MM.1S (cell line): Measurements from ENCODE around the gene POLG.

Source experiments
- DNase-seq: peaks from one replicate; pipeline ENCODE4 v3.0.0-alpha.2; 2015
- H2AFZ ChIP-seq: fragments of 300-600 bp; sonication (generic); 2 replicates; pipeline ENCODE4 v1.6.0; 2016; ENCODE audit warnings: antibody characterized with exemption, low read length
- H3F3A ChIP-seq: fragments of 300-600 bp; sonication (generic); 2 replicates; pipeline ENCODE4 v1.6.1; 2016; ENCODE audit warnings: mild to moderate bottlenecking, antibody characterized with exemption, low read length, moderate library complexity, mixed read lengths; ENCODE audit not compliant: insufficient read depth
- H3K27ac ChIP-seq: fragments of 300-600 bp; sonication (generic); 2 replicates; pipeline ENCODE4 v1.5.1; 2016; ENCODE audit warnings: mild to moderate bottlenecking, low read length
- H3K27me3 ChIP-seq: fragments of 300-600 bp; sonication (generic); replicated peaks from 2 replicates; pipeline ENCODE4 v1.6.0; 2016; ENCODE audit warnings: low read length; ENCODE audit not compliant: insufficient read depth
- H3K36me3 ChIP-seq: fragments of 300-600 bp; sonication (generic); replicated peaks from 2 replicates; pipeline ENCODE4 v1.6.1; 2016; ENCODE audit warnings: mild to moderate bottlenecking, low read length, mixed read lengths; ENCODE audit not compliant: insufficient read depth
- H3K4me1 ChIP-seq: fragments of 300-600 bp; sonication (generic); 2 replicates; pipeline ENCODE4 v1.6.1; 2016; ENCODE audit warnings: low read length, mixed read lengths
- H3K4me2 ChIP-seq: fragments of 300-600 bp; sonication (generic); 2 replicates; pipeline ENCODE4 v1.6.0; 2016; ENCODE audit warnings: low read depth, low read length
- H3K4me3 ChIP-seq: fragments of 300-600 bp; sonication (generic); 2 replicates; pipeline ENCODE4 v1.5.1; 2016; ENCODE audit warnings: low read length, mixed read lengths
- H3K79me2 ChIP-seq: fragments of 300-600 bp; sonication (generic); 2 replicates; pipeline ENCODE4 v1.6.1; 2016; ENCODE audit warnings: mixed run types, low read length, mixed read lengths
- H3K9ac ChIP-seq: fragments of 300-600 bp; sonication (generic); 2 replicates; pipeline ENCODE4 v1.6.1; 2016; ENCODE audit warnings: low read length, mixed read lengths
- H3K9me2 ChIP-seq: fragments of 300-600 bp; sonication (generic); replicated peaks from 2 replicates; pipeline ENCODE4 v1.6.1; 2016; ENCODE audit warnings: mild to moderate bottlenecking, low read length, mixed read lengths; ENCODE audit not compliant: insufficient read depth
- H3K9me3 ChIP-seq: fragments of 300-600 bp; sonication (generic); replicated peaks from 2 replicates; pipeline ENCODE4 v1.6.1; 2016; ENCODE audit warnings: mild to moderate bottlenecking, low read length, mixed read lengths; ENCODE audit not compliant: insufficient read depth
- H4K20me1 ChIP-seq: fragments of 300-600 bp; sonication (generic); 2 replicates; pipeline ENCODE4 v1.6.1; 2016; ENCODE audit warnings: mild to moderate bottlenecking, low read length, moderate library complexity, mixed read lengths; ENCODE audit not compliant: insufficient read depth
- CTCF ChIP-seq: fragments of 300-600 bp; sonication (generic); IDR thresholded peaks from 2 replicates; pipeline ENCODE4 v1.5.1; 2016; ENCODE audit warnings: antibody characterized with exemption, low read length, mixed read lengths
- EZH2 ChIP-seq: fragments of 300-600 bp; sonication (generic); optimal IDR thresholded peaks from 2 replicates; pipeline ENCODE3; 2017; ENCODE audit warnings: low read depth, mild to moderate bottlenecking, antibody characterized with exemption, low read length, mixed read lengths
- EZH2phosphoT487 ChIP-seq: fragments of 300-600 bp; sonication (generic); IDR thresholded peaks from 2 replicates; pipeline ENCODE4 v1.6.1; 2018; ENCODE audit warnings: antibody characterized with exemption, low read length

The POLG gene

GRCh38 chr15:89330881-89331595 is 3.6 kb downstream of the POLG start:
- Histone ChIP-seq H3K27me3 (no peaks in the 10 kb centered on the region), H3K79me2 (peaks cover 82% of the 10 kb centered on the region), H3K4me2 (peak overlapping the region; percentile 0; the same call in 1 of the 2 replicates), H3K4me1 (peaks cover 31% of the 10 kb centered on the region), H3K27ac (no peak overlapping the region), H3K4me3 (no peak overlapping the region), H3F3A (peaks cover 11% of the 10 kb centered on the region), H2AFZ (no peak overlapping the region), H4K20me1 (peaks cover 9% of the 10 kb centered on the region), H3K36me3 (peaks cover 44% of the 10 kb centered on the region), H3K9ac (no peak overlapping the region), H3K9me3 (no peaks in the 10 kb centered on the region), H3K9me2 (no peaks in the 10 kb centered on the region)
- TF ChIP-seq EZH2phosphoT487 (no peak), CTCF (no peak), EZH2 (no peak)
- DNase-seq, result no peak

GRCh38 chr15:89330119-89330518 is 4.5 kb downstream of the POLG start:
- Histone ChIP-seq H3K4me1 (peaks cover 28% of the 10 kb centered on the region), H3K4me3 (no peak overlapping the region), H3K4me2 (no peak overlapping the region), H4K20me1 (peaks cover 9% of the 10 kb centered on the region), H3K9me3 (no peaks in the 10 kb centered on the region), H3K9ac (no peak overlapping the region), H3K27ac (no peak overlapping the region), H3K27me3 (no peaks in the 10 kb centered on the region), H3K79me2 (peaks cover 84% of the 10 kb centered on the region), H3K9me2 (no peaks in the 10 kb centered on the region), H3K36me3 (peaks cover 46% of the 10 kb centered on the region), H3F3A (peaks cover 2% of the 10 kb centered on the region), H2AFZ (no peak overlapping the region)
- DNase-seq, result no peak
- TF ChIP-seq CTCF (no peak), EZH2 (no peak), EZH2phosphoT487 (no peak)

- Histone ChIP-seq H4K20me1 (peaks cover 9% of the 10 kb centered on the region), H3K9me2 (no peaks in the 10 kb centered on the region), H3K36me3 (peaks cover 50% of the 10 kb centered on the region), H3K79me2 (peaks cover 87% of the 10 kb centered on the region), H3K4me2 (no peak overlapping the region), H3K4me1 (peaks cover 28% of the 10 kb centered on the region), H3K27ac (no peak overlapping the region), H2AFZ (no peak overlapping the region), H3F3A (no peaks in the 10 kb centered on the region), H3K27me3 (no peaks in the 10 kb centered on the region), H3K9me3 (no peaks in the 10 kb centered on the region), H3K9ac (no peak overlapping the region), H3K4me3 (no peak overlapping the region)
- DNase-seq, result no peak
- no peak for TF ChIP-seq EZH2
- TF ChIP-seq CTCF, result no peak
- TF ChIP-seq EZH2phosphoT487, result no peak
Observed at GRCh38 chr15:89329329-89330084, 5.1 kb downstream of the POLG start.
